ENCODE measurements around the gene SCD.

DNA sequence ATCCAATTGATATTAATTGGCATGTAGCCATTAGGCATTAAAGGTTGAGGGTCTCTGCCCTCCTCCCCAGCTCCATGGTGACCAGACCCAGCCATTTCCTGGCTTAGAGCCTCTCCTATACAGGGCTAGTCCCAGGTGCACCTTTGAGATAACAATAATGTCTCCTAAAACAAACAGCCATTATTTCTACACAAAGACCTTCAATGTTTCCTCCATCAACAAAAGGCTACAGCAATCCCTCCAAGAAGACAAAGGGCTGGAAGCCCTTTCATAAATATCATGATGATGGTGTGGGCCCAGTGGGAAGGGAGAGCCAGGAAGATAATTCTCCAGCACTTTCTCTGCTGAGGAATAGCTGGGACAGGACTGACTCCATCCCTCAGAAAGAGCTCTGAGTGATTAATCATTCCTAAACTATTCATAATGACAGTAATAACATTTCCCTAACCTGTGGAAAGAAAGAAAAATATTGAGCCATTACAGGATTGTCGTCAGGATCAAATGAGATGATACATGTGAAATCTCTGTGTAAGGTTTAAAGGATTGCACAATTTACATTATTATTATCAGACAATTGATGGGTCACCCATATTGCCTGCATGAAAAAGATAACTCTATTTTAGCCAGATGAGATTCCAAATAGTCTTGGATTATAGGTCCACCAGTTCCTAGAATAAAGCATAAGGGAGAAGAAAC, 27.2 kb upstream of the SCD start:
- TF ChIP-seq, protein P1, sequence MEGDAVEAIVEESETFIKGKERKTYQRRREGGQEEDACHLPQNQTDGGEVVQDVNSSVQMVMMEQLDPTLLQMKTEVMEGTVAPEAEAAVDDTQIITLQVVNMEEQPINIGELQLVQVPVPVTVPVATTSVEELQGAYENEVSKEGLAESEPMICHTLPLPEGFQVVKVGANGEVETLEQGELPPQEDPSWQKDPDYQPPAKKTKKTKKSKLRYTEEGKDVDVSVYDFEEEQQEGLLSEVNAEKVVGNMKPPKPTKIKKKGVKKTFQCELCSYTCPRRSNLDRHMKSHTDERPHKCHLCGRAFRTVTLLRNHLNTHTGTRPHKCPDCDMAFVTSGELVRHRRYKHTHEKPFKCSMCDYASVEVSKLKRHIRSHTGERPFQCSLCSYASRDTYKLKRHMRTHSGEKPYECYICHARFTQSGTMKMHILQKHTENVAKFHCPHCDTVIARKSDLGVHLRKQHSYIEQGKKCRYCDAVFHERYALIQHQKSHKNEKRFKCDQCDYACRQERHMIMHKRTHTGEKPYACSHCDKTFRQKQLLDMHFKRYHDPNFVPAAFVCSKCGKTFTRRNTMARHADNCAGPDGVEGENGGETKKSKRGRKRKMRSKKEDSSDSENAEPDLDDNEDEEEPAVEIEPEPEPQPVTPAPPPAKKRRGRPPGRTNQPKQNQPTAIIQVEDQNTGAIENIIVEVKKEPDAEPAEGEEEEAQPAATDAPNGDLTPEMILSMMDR (IDR thresholded peaks at IDR 0.05): no peak
- no peak for TF ChIP-seq POLR2AphosphoS5 (IDR thresholded peaks at IDR 0.05)
- no peak for TF ChIP-seq POLR2A (IDR thresholded peaks at IDR 0.05)
- no peak for TF ChIP-seq EP300 (IDR thresholded peaks at IDR 0.05)

All from sigmoid colon (tissue), 4 donors.